Activated CD4-positive, alpha-beta memory T cell treated with anti-CD3 and anti-CD28 coated beads, Interleukin-2, amount 10 ng/mL, durations not matched to agents 7 days and 5 days (primary cell): Measurements from ENCODE around the gene SLC10A4. TPM values are rescaled to one million over a fixed set of nuclear protein-coding genes. Genes with fewer than 3 reads are reported as not detected.

Experiments used
- total RNA-seq, 2 experiments: library from RNA; stranded (reverse); gene quantifications; one replicate each; pipeline ENCODE4 v1.2.3, GENCODE V29; 2021

The SLC10A4 gene
- total RNA-seq, 2 experiments from 2014 or later = not detected

Other genes with a start within 250 kb of the SLC10A4 start
- gene TEC, start 213.5 kb upstream of the SLC10A4 start, total RNA-seq = under 1 TPM; 0.60 to 0.80 TPM
- gene SLAIN2, start 141.8 kb upstream of the SLC10A4 start, total RNA-seq = 10 to 100 TPM; 62.4 to 66.2 TPM
- gene ZAR1, start 6.9 kb downstream of the SLC10A4 start, total RNA-seq = not detected